22Rv1 (cell line): ENCODE results near the gene EML3.
"Not testable (repeated sequence)": the region's sequence is repeated elsewhere in the genome, so short reads cannot be mapped to it uniquely, and the experiment has no call there.

Experiments used
- H3K27ac ChIP-seq: fragments of 450-650 bp; 2 replicates; pipeline ENCODE4 v1.5.1; 2017
- CTCF ChIP-seq: fragments of 450-650 bp; IDR thresholded peaks from 2 replicates; pipeline ENCODE4 v1.5.1; 2017; ENCODE audit warnings: mild to moderate bottlenecking
- ZFX ChIP-seq: fragments of 450-650 bp; IDR thresholded peaks from 2 replicates; pipeline ENCODE4 v1.6.1; 2017; ENCODE audit warnings: antibody characterized with exemption, borderline replicate concordance

EML3 gene

GRCh38 chr11:62644220-62644619, 31.6 kb upstream of the EML3 start:
- no peak overlapping the region for H3K27ac ChIP-seq
- no peak for TF ChIP-seq CTCF
- TF ChIP-seq ZFX = no peak

- H3K27ac ChIP-seq = no peak overlapping the region
- TF ChIP-seq ZFX (no peak), CTCF (no peak)
Measured at GRCh38 chr11:62632492-62632891, 19.9 kb upstream of the EML3 start.

GRCh38 chr11:62627713-62628112, 15.1 kb upstream of the EML3 start:
- TF ChIP-seq ZFX = no peak
- TF ChIP-seq CTCF = no peak
- H3K27ac ChIP-seq = no peak overlapping the region

GRCh38 chr11:62622476-62623089, 10.0 kb upstream of the EML3 start:
- no peak for TF ChIP-seq ZFX
- TF ChIP-seq CTCF = no peak
- H3K27ac ChIP-seq = peak overlapping the region; percentile 89

GRCh38 chr11:62621567-62622470, 9.2 kb upstream of the EML3 start, which contains the start of gene B3GAT3:
B3GAT3 (minus strand) TSS chr11:62621986; CDS start chr11:62621947, 39 bp downstream.
- TF ChIP-seq ZFX (no peak), CTCF (no peak)
- H3K27ac ChIP-seq = peak within 1 kb of the TSS; percentile 89

GRCh38 chr11:62621027-62621566, 8.5 kb upstream of the EML3 start:
- no peak for TF ChIP-seq CTCF
- TF ChIP-seq ZFX = no peak

GRCh38 chr11:62616957-62617356, 4.4 kb upstream of the EML3 start:
- H3K27ac ChIP-seq = not testable (repeated sequence)

More at GRCh38 chr11:62621027-62621566, 8.5 kb upstream of the EML3 start:
- peak overlapping the region; percentile 89 for H3K27ac ChIP-seq
